HCT116 (cell line): Measurements from ENCODE around the gene CFB. TPM values are rescaled to one million over a fixed set of nuclear protein-coding genes. Genes with fewer than 3 reads are reported as not detected.
"Not testable (repeated sequence)": the region's sequence is repeated elsewhere in the genome, so short reads cannot be mapped to it uniquely, and the experiment has no call there.

Experiments
- ATAC-seq: fragments of 200-7000 bp; cut with Tn5 transposase; 2 replicates; pipeline ENCODE4 v1.9.1; 2020; ENCODE audit warnings: mild to moderate bottlenecking, moderate library complexity
- BruUV-seq: library from RNA; stranded (reverse); fragments of 400-500 nt; replicated peaks from 2 replicates; lab custom pipeline; 2021; lab: Mats Ljungman, UMichigan
- CTCF ChIA-PET: fragments of 300-600 bp; sonication (Branson Sonifier 250); formaldehyde crosslinking; loops from one replicate; lab custom pipeline; 2021; ENCODE audit warnings: antibody characterized with exemption; lab: Charles Lee
- POLR2A ChIA-PET: fragments of 300-600, 350-600 bp; sonication (Branson Sonifier 250); formaldehyde crosslinking; loops from one replicate; lab custom pipeline; 2021; ENCODE audit warnings: antibody characterized with exemption; lab: Charles Lee
- RAD21 ChIA-PET, 2 experiments: fragments of 300-600 bp; sonication (Branson Sonifier 250); formaldehyde crosslinking; loops; one replicate each; lab custom pipeline; 2023; ENCODE audit warnings: low total read pairs in 2 of 2; ENCODE audit not compliant: uncharacterized antibody in 2 of 2, unreplicated experiment in 2 of 2, low non-redundant PET in 1 of 2; lab: Charles Lee
- DNase-seq: peaks from one replicate; pipeline ENCODE4 v3.0.0-alpha.2; 2010; ENCODE audit warnings: low read depth, low spot score
- H2AFZ ChIP-seq: fragments of 200-600 bp; shearing (Covaris generic), sonication (generic); 2 replicates; pipeline ENCODE4 v1.6.1; 2017; ENCODE audit warnings: low read depth, mixed run types, mixed read lengths, antibody characterized with exemption, low read length; ENCODE audit not compliant: poor library complexity, severe bottlenecking
- H3K27ac ChIP-seq: 2 replicates; pipeline ENCODE4 v1.5.1; 2012; ENCODE audit warnings: low read depth, low read length
- H3K27me3 ChIP-seq: fragments of 200-600 bp; sonication (generic); 2 replicates; pipeline ENCODE4 v1.6.1; 2016; ENCODE audit warnings: mixed run types, low read length, mixed read lengths; ENCODE audit not compliant: insufficient read depth
- H3K36me3 ChIP-seq, 2 experiments: fragments of 200-500 bp in 1 of 2; fragments of 200-600 bp in 1 of 2; sonication (Bioruptor generic) in 1 of 2; sonication (generic) in 1 of 2; 2 replicates each; pipeline versions ENCODE4 v1.5.1 to v1.6.1; 2014 to 2016; ENCODE audit warnings: low read length in 2 of 2, inconsistent platforms in 1 of 2, mixed read lengths in 1 of 2, mixed run types in 1 of 2; ENCODE audit not compliant: insufficient read depth in 2 of 2, control insufficient read depth in 1 of 2
- H3K4me1 ChIP-seq, 2 experiments: fragments of 200-600 bp in 1 of 2; sonication (generic) in 1 of 2; 2 replicates each; pipeline versions ENCODE4 v1.5.1 to v1.6.1; 2012 to 2017; ENCODE audit warnings: low read length in 2 of 2, inconsistent platforms in 1 of 2, mild to moderate bottlenecking in 1 of 2, mixed read lengths in 1 of 2, mixed run types in 1 of 2, moderate library complexity in 1 of 2; ENCODE audit not compliant: insufficient read depth in 2 of 2, control insufficient read depth in 1 of 2
- H3K4me2 ChIP-seq: fragments of 200-600 bp; sonication (generic); 2 replicates; pipeline ENCODE4 v1.6.1; 2017; ENCODE audit warnings: mixed run types, low read length, mixed read lengths
- H3K4me3 ChIP-seq, 2 experiments: fragments of 200-600 bp in 1 of 2; sonication (generic) in 1 of 2; replicated peaks in 1 of 2; 2 replicates each; pipeline ENCODE4 v1.5.1; 2011 to 2016; ENCODE audit warnings: low read length in 2 of 2, control low read depth in 1 of 2, low read depth in 1 of 2, mild to moderate bottlenecking in 1 of 2, mixed read lengths in 1 of 2, mixed run types in 1 of 2
- H3K79me2 ChIP-seq: fragments of 200-600 bp; sonication (generic); 2 replicates; pipeline ENCODE4 v1.6.1; 2017; ENCODE audit warnings: mild to moderate bottlenecking, mixed run types, low read length, moderate library complexity, mixed read lengths; ENCODE audit not compliant: insufficient read depth
- H3K9ac ChIP-seq: fragments of 200-600 bp; sonication (generic); 2 replicates; pipeline ENCODE4 v1.6.1; 2016; ENCODE audit warnings: low read length, mixed read lengths
- H3K9me2 ChIP-seq: fragments of 200-600 bp; sonication (generic), shearing (Covaris generic); 2 replicates; pipeline ENCODE4 v1.6.1; 2017; ENCODE audit warnings: mixed run types, mild to moderate bottlenecking, moderate library complexity; ENCODE audit not compliant: insufficient read depth
- H3K9me3 ChIP-seq, 2 experiments: fragments of 200-500 bp in 1 of 2; fragments of 200-600 bp in 1 of 2; sonication (Bioruptor generic) in 1 of 2; sonication (generic) in 1 of 2; 2 replicates each; pipeline ENCODE4 v1.6.1; 2014 to 2017; ENCODE audit warnings: low read length in 2 of 2, mixed read lengths in 2 of 2, inconsistent platforms in 1 of 2, low read depth in 1 of 2, mild to moderate bottlenecking in 1 of 2, mixed run types in 1 of 2, moderate library complexity in 1 of 2; ENCODE audit not compliant: control insufficient read depth in 1 of 2, insufficient read depth in 1 of 2
- H4K20me1 ChIP-seq: fragments of 200-600 bp; sonication (generic), shearing (Covaris generic); 2 replicates; pipeline ENCODE4 v1.6.1; 2017; ENCODE audit warnings: mixed run types, mild to moderate bottlenecking, moderate library complexity; ENCODE audit not compliant: insufficient read depth
- EGR1 ChIP-seq: IDR thresholded peaks from 2 replicates; pipeline ENCODE4 v1.6.1; 2012; ENCODE audit warnings: low read depth
- EZH2phosphoT487 ChIP-seq: fragments of 200-600 bp; IDR thresholded peaks from 2 replicates; pipeline ENCODE4 v1.6.1; 2018; ENCODE audit warnings: antibody characterized with exemption, borderline replicate concordance
- REST ChIP-seq: IDR thresholded peaks from 2 replicates; pipeline ENCODE4 v1.6.1; 2012; ENCODE audit warnings: low read depth
- SIN3A ChIP-seq: IDR thresholded peaks from 2 replicates; pipeline ENCODE4 v1.6.1; 2012; ENCODE audit warnings: low read depth
- SP1 ChIP-seq: IDR thresholded peaks from 2 replicates; pipeline ENCODE4 v1.6.1; 2012; ENCODE audit warnings: low read depth
- YY1 ChIP-seq: IDR thresholded peaks from 2 replicates; pipeline ENCODE4 v1.6.1; 2011; ENCODE audit warnings: low read length, low read depth, moderate library complexity, mild to moderate bottlenecking; ENCODE audit not compliant: insufficient replicate concordance; ENCODE audit errors: extremely low read depth
- ZFX ChIP-seq: fragments of 450-650 bp; IDR thresholded peaks from 2 replicates; pipeline ENCODE4 v1.6.1; 2017
- intact Hi-C: fragments of 100-400 bp; cut with micrococcal nuclease; formaldehyde crosslinking; loops from 2 replicates; pipeline ENCODE4 v1.10.0; 2022
- total RNA-seq: library from RNA; stranded (reverse); gene quantifications from one replicate; pipeline ENCODE4 v1.2.1, GENCODE V29; 2021; ENCODE audit not compliant: unreplicated experiment
- TF ChIP-seq, protein P1 (sequence below): IDR thresholded peaks from 2 replicates; pipeline ENCODE4 v1.6.1; 2011; ENCODE audit warnings: mild to moderate bottlenecking, low read length, moderate library complexity; ENCODE audit not compliant: insufficient replicate concordance; ENCODE audit errors: extremely low read depth

The CFB gene
- total RNA-seq, 1 experiment from 2014 or later, result 1.5 TPM

GRCh38 chr6:31908791-31909190, 37.1 kb upstream of the CFB start:
- BruUV-seq, result no TSS peak
- intact Hi-C loops, result no loop called here
- ChIA-PET POLR2A (no interaction called here), CTCF (interaction anchor here (0.9 kb wide), 1 partner anchor 44 kb away, joined by 3 read pairs; no protein-coding TSS in a partner anchor), RAD21 (interaction anchor here in 1 of 2 experiments (0.5 to 0.7 kb wide), 2 partner anchors 11 to 162 kb away, joined by 3 to 4 read pairs; no protein-coding TSS in a partner anchor)
- H3K4me2 ChIP-seq, result peak overlapping the region; percentile 44
- H3K27ac ChIP-seq, result no peak overlapping the region
- ATAC-seq, result no peak
- no peaks in the 10 kb centered on the region for H3K79me2 ChIP-seq
- H3K4me1 ChIP-seq, result peaks cover 42 to 68% of the 10 kb centered on the region in 2 experiments
- TF ChIP-seq EZH2phosphoT487, result no peak
- TF ChIP-seq SP1, result no peak
- TF ChIP-seq SIN3A, result no peak
- TF ChIP-seq, protein P1, sequence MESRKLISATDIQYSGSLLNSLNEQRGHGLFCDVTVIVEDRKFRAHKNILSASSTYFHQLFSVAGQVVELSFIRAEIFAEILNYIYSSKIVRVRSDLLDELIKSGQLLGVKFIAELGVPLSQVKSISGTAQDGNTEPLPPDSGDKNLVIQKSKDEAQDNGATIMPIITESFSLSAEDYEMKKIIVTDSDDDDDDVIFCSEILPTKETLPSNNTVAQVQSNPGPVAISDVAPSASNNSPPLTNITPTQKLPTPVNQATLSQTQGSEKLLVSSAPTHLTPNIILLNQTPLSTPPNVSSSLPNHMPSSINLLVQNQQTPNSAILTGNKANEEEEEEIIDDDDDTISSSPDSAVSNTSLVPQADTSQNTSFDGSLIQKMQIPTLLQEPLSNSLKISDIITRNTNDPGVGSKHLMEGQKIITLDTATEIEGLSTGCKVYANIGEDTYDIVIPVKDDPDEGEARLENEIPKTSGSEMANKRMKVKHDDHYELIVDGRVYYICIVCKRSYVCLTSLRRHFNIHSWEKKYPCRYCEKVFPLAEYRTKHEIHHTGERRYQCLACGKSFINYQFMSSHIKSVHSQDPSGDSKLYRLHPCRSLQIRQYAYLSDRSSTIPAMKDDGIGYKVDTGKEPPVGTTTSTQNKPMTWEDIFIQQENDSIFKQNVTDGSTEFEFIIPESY, result no peak
- TF ChIP-seq YY1, result no peak
- no peak for TF ChIP-seq EGR1
- no peak for TF ChIP-seq ZFX
- TF ChIP-seq REST, result no peak
- peak overlapping the region; percentile 19 for H2AFZ ChIP-seq
- no peak overlapping the region for H3K9ac ChIP-seq
- no peaks in the 10 kb centered on the region for H3K9me2 ChIP-seq
- no peak for DNase-seq
- no peaks in the 10 kb centered on the region for H3K36me3 ChIP-seq
- H3K4me3 ChIP-seq, result no peak overlapping the region
- H3K27me3 ChIP-seq, result no peaks in the 10 kb centered on the region
- no peaks in the 10 kb centered on the region for H4K20me1 ChIP-seq
- no peaks in the 10 kb centered on the region for H3K9me3 ChIP-seq

GRCh38 chr6:31909298-31909697, 36.6 kb upstream of the CFB start:
- H3K4me1 ChIP-seq, result peaks cover 42 to 68% of the 10 kb centered on the region in 2 experiments
- H3K4me3 ChIP-seq, ATAC-seq, H3K27me3 ChIP-seq, intact Hi-C loops, BruUV-seq, H3K36me3 ChIP-seq, H3K9me2 ChIP-seq, H3K79me2 ChIP-seq, DNase-seq, H4K20me1 ChIP-seq, H3K9me3 ChIP-seq, H2AFZ ChIP-seq, H3K27ac ChIP-seq: not testable (repeated sequence)
- peak overlapping the region; percentile 65 for H3K4me2 ChIP-seq
- ChIA-PET RAD21 (interaction anchor here in 1 of 2 experiments (0.5 to 0.7 kb wide), 2 partner anchors 11 to 162 kb away, joined by 3 to 4 read pairs; no protein-coding TSS in a partner anchor), POLR2A (interaction anchor here (0.8 kb wide), 1 partner anchor 1062 kb away, joined by 3 read pairs; no protein-coding TSS in a partner anchor), CTCF (interaction anchor here (0.9 kb wide), 1 partner anchor 44 kb away, joined by 3 read pairs; no protein-coding TSS in a partner anchor)
- H3K9ac ChIP-seq, result peak overlapping the region; percentile 14; the same call in 1 of the 2 replicates
